ENCODE results near the gene CTTNBP2. TPM values are rescaled to one million over a fixed set of nuclear protein-coding genes. Genes with fewer than 3 reads are reported as not detected.

The CTTNBP2 gene
- total and polyA plus RNA-seq, 2 donors (not counting 1 experiment from before 2014, with no cell fraction given) = 0.04 to 0.27 TPM

GRCh38 chr7:117790251-117790650 lies 83.0 kb downstream of the CTTNBP2 start:
- CTCF ChIA-PET = no interaction called here
- TF ChIP-seq CTCF (IDR thresholded peaks at IDR 0.05) = no peak
- no peak for TF ChIP-seq EZH2 (IDR thresholded peaks at IDR 0.05; ENCODE audit: borderline replicate concordance, insufficient read depth, low read depth, low read length, poor library complexity, severe bottlenecking)
- DNase-seq = no peak

GRCh38 chr7:117785431-117785830 lies 87.8 kb downstream of the CTTNBP2 start:
- Mint-ChIP-seq H3K4me3 (no peak overlapping the region), H3K9me3 (ENCODE audit: insufficient read depth) (no peaks in the 10 kb centered on the region), H3K27ac (no peak overlapping the region), H3K27me3 (no peaks in the 10 kb centered on the region), H3K4me1 (no peaks in the 10 kb centered on the region)
- intact Hi-C loops (cut with micrococcal nuclease) = no loop called here
- Histone ChIP-seq H3K9ac (ENCODE audit: low read length) (no peak overlapping the region), H3K27me3 (replicated peaks in 1 of 4; ENCODE audit: control extremely low read depth in 1 of 4, control insufficient read depth in 3 of 4, insufficient read depth in 4 of 4, low read length in 3 of 4) (no peaks in the 10 kb centered on the region), H3K4me2 (replicated peaks; ENCODE audit: low read depth, low read length, poor library complexity, severe bottlenecking) (no peak overlapping the region), H3K27ac (ENCODE audit: low read length in 2 of 2) (no peak overlapping the region), H3K79me2 (ENCODE audit: control insufficient read depth, insufficient read depth, low read length) (no peaks in the 10 kb centered on the region), H2AFZ (ENCODE audit: insufficient read depth, low read depth, low read length, poor library complexity, severe bottlenecking) (no peak overlapping the region), H3K36me3 (replicated peaks in 1 of 2; ENCODE audit: control extremely low read depth in 1 of 2, control insufficient read depth in 1 of 2, extremely low read depth in 1 of 2, insufficient read depth in 2 of 2, low read length in 1 of 2) (no peaks in the 10 kb centered on the region), H3K4me3 (ENCODE audit: control extremely low read depth in 1 of 5, extremely low read depth in 1 of 5, insufficient read depth in 1 of 5, low read depth in 2 of 5, low read length in 4 of 5) (no peak overlapping the region), H3K4me1 (ENCODE audit: control insufficient read depth in 2 of 2, insufficient read depth in 2 of 2, low read length in 2 of 2) (no peaks in the 10 kb centered on the region), H4K20me1 (ENCODE audit: control insufficient read depth, insufficient read depth, low read length, poor library complexity, severe bottlenecking) (no peaks in the 10 kb centered on the region), H3K9me3 (ENCODE audit: control extremely low read depth in 1 of 3, control insufficient read depth in 2 of 3, insufficient read depth in 1 of 3, low read length in 2 of 3) (no peaks in the 10 kb centered on the region)
- ATAC-seq (ENCODE audit: low read depth) (no peak), DNase-seq (no peak)
- ChIA-PET POLR2A (no interaction called here), CTCF (no interaction called here)
- TF ChIP-seq CTCF (IDR thresholded peaks at IDR 0.05) (no peak), EZH2 (IDR thresholded peaks at IDR 0.05; ENCODE audit: borderline replicate concordance, insufficient read depth, low read depth, low read length, poor library complexity, severe bottlenecking) (no peak)
- no CpG with 5 or more reads among the region's 1 CpG for WGBS (ENCODE audit: insufficient coverage)

More at GRCh38 chr7:117790251-117790650, 83.0 kb downstream of the CTTNBP2 start:
- H3K9me3 ChIP-seq (ENCODE audit: control extremely low read depth in 1 of 3, control insufficient read depth in 2 of 3, insufficient read depth in 1 of 3, low read length in 2 of 3) = peaks cover 0 to 4% (median 0%) of the 10 kb centered on the region in 3 donors
- no peaks in the 10 kb centered on the region for H3K79me2 ChIP-seq (ENCODE audit: control insufficient read depth, insufficient read depth, low read length)
- ATAC-seq (ENCODE audit: low read depth) = no peak
- H3K4me3 ChIP-seq (ENCODE audit: control extremely low read depth in 1 of 5, extremely low read depth in 1 of 5, insufficient read depth in 1 of 5, low read depth in 2 of 5, low read length in 4 of 5) = no peak overlapping the region
- no CpG with 5 or more reads among the region's 2 CpGs for WGBS (ENCODE audit: insufficient coverage)
- no peak overlapping the region for H3K4me2 ChIP-seq (replicated peaks; ENCODE audit: low read depth, low read length, poor library complexity, severe bottlenecking)
- intact Hi-C loops (cut with micrococcal nuclease) = no loop called here
- H3K27me3 ChIP-seq (replicated peaks in 1 of 4; ENCODE audit: control extremely low read depth in 1 of 4, control insufficient read depth in 3 of 4, insufficient read depth in 4 of 4, low read length in 3 of 4) = no peaks in the 10 kb centered on the region
- no peaks in the 10 kb centered on the region for H4K20me1 ChIP-seq (ENCODE audit: control insufficient read depth, insufficient read depth, low read length, poor library complexity, severe bottlenecking)
- no peak overlapping the region for H3K27ac ChIP-seq (ENCODE audit: low read length in 2 of 2)
- H3K36me3 ChIP-seq (replicated peaks in 1 of 2; ENCODE audit: control extremely low read depth in 1 of 2, control insufficient read depth in 1 of 2, extremely low read depth in 1 of 2, insufficient read depth in 2 of 2, low read length in 1 of 2) = no peaks in the 10 kb centered on the region
- Mint-ChIP-seq H3K27ac (no peak overlapping the region), H3K4me1 (no peaks in the 10 kb centered on the region), H3K4me3 (no peak overlapping the region), H3K9me3 (ENCODE audit: insufficient read depth) (no peaks in the 10 kb centered on the region), H3K27me3 (peaks cover 7% of the 10 kb centered on the region)
- H2AFZ ChIP-seq (ENCODE audit: insufficient read depth, low read depth, low read length, poor library complexity, severe bottlenecking) = no peak overlapping the region
- POLR2A ChIA-PET = no interaction called here
- no peak overlapping the region for H3K9ac ChIP-seq (ENCODE audit: low read length)
- H3K4me1 ChIP-seq (ENCODE audit: control insufficient read depth in 2 of 2, insufficient read depth in 2 of 2, low read length in 2 of 2) = no peaks in the 10 kb centered on the region
